Measurements from ENCODE around the gene USF2.

- TF ChIP-seq CTCF (conservative IDR thresholded peaks at IDR 0.05 in 1 of 2, IDR thresholded peaks at IDR 0.05 in 1 of 2; ENCODE audit: extremely low read depth in 1 of 2, insufficient read depth in 1 of 2, low read depth in 1 of 2, low read length in 2 of 2): no peak
- no peak for TF ChIP-seq EZH2 (IDR thresholded peaks at IDR 0.05; ENCODE audit: borderline replicate concordance, low read length)
These were observed 4.3 kb downstream of the USF2 start for GRCh38 chr19:35272954-35273649.
